ENCODE measurements around the gene GUCY2C. TPM values are rescaled to one million over a fixed set of nuclear protein-coding genes. Genes with fewer than 3 reads are reported as not detected.
A peak's percentile ranks its signal among the peaks of the same experiment; 100 is the strongest.

GUCY2C gene
- total and polyA plus RNA-seq, 10 of the 15 experiments (the other 5 are each of a cell fraction or from before 2014, with no cell fraction given): 0.08 to 0.60 (median 0.17) TPM

- TF ChIP-seq ZBTB11 (CRISPR knock-in tag; IDR thresholded peaks at IDR 0.05) (no peak), ZBTB40 (IDR thresholded peaks at IDR 0.05; ENCODE audit: borderline replicate concordance) (no peak), MEF2A (IDR thresholded peaks at IDR 0.05; ENCODE audit: insufficient read depth, low read depth, low read length) (peak; percentile 48; the same call in 1 of the 2 replicates), ZBED1 (IDR thresholded peaks at IDR 0.05; ENCODE audit: borderline replicate concordance) (peak; percentile 55; the same call in 1 of the 2 replicates), REST (IDR thresholded peaks at IDR 0.05; ENCODE audit: low read depth, low read length) (peak; percentile 32; the same call in 1 of the 2 replicates), FOXM1 (IDR thresholded peaks at IDR 0.05; ENCODE audit: low read depth, low read length) (peak; percentile 74; the same call in 1 of the 2 replicates), CREB1 (IDR thresholded peaks at IDR 0.05; ENCODE audit: low read depth) (peak; percentile 83), DPF2 (IDR thresholded peaks at IDR 0.05) (peak; percentile 66), TCF7 (IDR thresholded peaks at IDR 0.05; ENCODE audit: borderline replicate concordance) (0 out of 2 replicates have a peak, but pooled peaks have one; percentile 18), CEBPB (IDR thresholded peaks at IDR 0.05; ENCODE audit: borderline replicate concordance in 1 of 2, low read depth in 2 of 2, low read length in 2 of 2) (0 out of 4 replicates have a peak, but pooled peaks of 1 of the 2 experiments have one; percentile 61), ATF7 (IDR thresholded peaks at IDR 0.05; ENCODE audit: low read depth) (peak; percentile 78)
- TF ChIP-seq, protein P1, sequence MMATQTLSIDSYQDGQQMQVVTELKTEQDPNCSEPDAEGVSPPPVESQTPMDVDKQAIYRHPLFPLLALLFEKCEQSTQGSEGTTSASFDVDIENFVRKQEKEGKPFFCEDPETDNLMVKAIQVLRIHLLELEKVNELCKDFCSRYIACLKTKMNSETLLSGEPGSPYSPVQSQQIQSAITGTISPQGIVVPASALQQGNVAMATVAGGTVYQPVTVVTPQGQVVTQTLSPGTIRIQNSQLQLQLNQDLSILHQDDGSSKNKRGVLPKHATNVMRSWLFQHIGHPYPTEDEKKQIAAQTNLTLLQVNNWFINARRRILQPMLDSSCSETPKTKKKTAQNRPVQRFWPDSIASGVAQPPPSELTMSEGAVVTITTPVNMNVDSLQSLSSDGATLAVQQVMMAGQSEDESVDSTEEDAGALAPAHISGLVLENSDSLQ (IDR thresholded peaks at IDR 0.05): peak; percentile 69
Measured at GRCh38 chr12:14621826-14622225, 74.6 kb downstream of the GUCY2C start (continued).

Data from GM12878 (cell line).